HG03520 (cell line): Measurements from ENCODE around the gene SHISA6.

Source experiments
- ATAC-seq: cut with Tn5 transposase; IDR thresholded peaks from one replicate; pipeline ENCODE4 v1.9.1; 2021; ENCODE audit warnings: mild to moderate bottlenecking, moderate library complexity; ENCODE audit not compliant: unreplicated experiment

The SHISA6 gene

GRCh38 chr17:11430751-11431150 is 189.7 kb downstream of the SHISA6 start:
- no peak for ATAC-seq

GRCh38 chr17:11438673-11439072 is 197.7 kb downstream of the SHISA6 start:
- ATAC-seq, result no peak

- ATAC-seq, result no peak
These were observed 200.0 kb downstream of the SHISA6 start for GRCh38 chr17:11441004-11441403.

- no peak for ATAC-seq
These were observed 205.3 kb downstream of the SHISA6 start for GRCh38 chr17:11446316-11446715.

- no peak for ATAC-seq
These were observed 213.1 kb downstream of the SHISA6 start for GRCh38 chr17:11454096-11454495.

GRCh38 chr17:11458279-11458678 is 217.3 kb downstream of the SHISA6 start:
- ATAC-seq, result no peak

- no peak for ATAC-seq
These were observed 218.9 kb downstream of the SHISA6 start for GRCh38 chr17:11459861-11460331.

GRCh38 chr17:11461993-11462548 is 221.1 kb downstream of the SHISA6 start:
- ATAC-seq, result no peak

- no peak for ATAC-seq
These were observed 226.6 kb downstream of the SHISA6 start for GRCh38 chr17:11467639-11468038.

- ATAC-seq, result no peak
These were observed 244.5 kb downstream of the SHISA6 start for GRCh38 chr17:11485336-11486100.

GRCh38 chr17:11486101-11486867 is 245.3 kb downstream of the SHISA6 start:
- ATAC-seq, result no peak

- no peak for ATAC-seq
These were observed 245.9 kb downstream of the SHISA6 start for GRCh38 chr17:11486868-11487310.

GRCh38 chr17:11487469-11487868 is 246.5 kb downstream of the SHISA6 start:
- ATAC-seq, result no peak

- ATAC-seq, result no peak
These were observed 247.4 kb downstream of the SHISA6 start for GRCh38 chr17:11488407-11488806.

GRCh38 chr17:11490171-11490755 is 249.2 kb downstream of the SHISA6 start:
- no peak for ATAC-seq

GRCh38 chr17:11492511-11492910 is 251.5 kb downstream of the SHISA6 start:
- no peak for ATAC-seq

- ATAC-seq, result no peak
These were observed 252.9 kb downstream of the SHISA6 start for GRCh38 chr17:11493936-11494335.

- ATAC-seq, result no peak
These were observed 254.6 kb downstream of the SHISA6 start for GRCh38 chr17:11495613-11496012.

GRCh38 chr17:11499881-11500280 is 258.9 kb downstream of the SHISA6 start:
- no peak for ATAC-seq

- no peak for ATAC-seq
These were observed 262.5 kb downstream of the SHISA6 start for GRCh38 chr17:11503308-11504035.

GRCh38 chr17:11506635-11507034 is 265.6 kb downstream of the SHISA6 start:
- ATAC-seq, result no peak
